Renal pelvis (tissue), 4 donors: ENCODE data around the gene SDK2. TPM values are rescaled to one million over a fixed set of nuclear protein-coding genes. Genes with fewer than 3 reads are reported as not detected.

Experiments
- DNase-seq: peaks from one replicate; pipeline ENCODE4 v3.0.0-alpha.2; 2013
- polyA plus RNA-seq, 3 donors: library from polyadenylated mRNA; unstranded; fragments of 120-200 nt; gene quantifications; one replicate each; pipeline ENCODE4 v1.2.1, GENCODE V29; 2013; ENCODE audit not compliant: insufficient read length in 3 of 3

Gene SDK2
- polyA plus RNA-seq, 3 donors, result 7.2 to 10.0 (median 9.9) TPM

GRCh38 chr17:73396431-73397277 is 247.6 kb downstream of the SDK2 start:
- DNase-seq, result no peak

GRCh38 chr17:73394512-73395450 is 249.5 kb downstream of the SDK2 start:
- DNase-seq, result no peak

- no peak for DNase-seq
These were observed 250.3 kb downstream of the SDK2 start for GRCh38 chr17:73393962-73394361.

GRCh38 chr17:73393381-73393780 is 250.9 kb downstream of the SDK2 start:
- no peak for DNase-seq

- DNase-seq, result no peak
These were observed 252.6 kb downstream of the SDK2 start for GRCh38 chr17:73391331-73392265.

GRCh38 chr17:73390851-73391250 is 253.4 kb downstream of the SDK2 start:
- no peak for DNase-seq

- DNase-seq, result no peak
These were observed 254.0 kb downstream of the SDK2 start for GRCh38 chr17:73390221-73390620.

GRCh38 chr17:73389411-73389810 is 254.8 kb downstream of the SDK2 start:
- DNase-seq, result no peak

- DNase-seq, result no peak
These were observed 255.7 kb downstream of the SDK2 start for GRCh38 chr17:73388578-73388905.

GRCh38 chr17:73387746-73388577 is 256.3 kb downstream of the SDK2 start:
- no peak for DNase-seq

GRCh38 chr17:73386561-73386960 is 257.7 kb downstream of the SDK2 start:
- no peak for DNase-seq

GRCh38 chr17:73384926-73385325 is 259.3 kb downstream of the SDK2 start:
- DNase-seq, result no peak

- no peak for DNase-seq
These were observed 263.7 kb downstream of the SDK2 start for GRCh38 chr17:73380439-73381106.

GRCh38 chr17:73379826-73380225 is 264.4 kb downstream of the SDK2 start:
- DNase-seq, result no peak

GRCh38 chr17:73378974-73379470 is 265.2 kb downstream of the SDK2 start:
- no peak for DNase-seq

- no peak for DNase-seq
These were observed 267.6 kb downstream of the SDK2 start for GRCh38 chr17:73376636-73377035.

GRCh38 chr17:73376152-73376551 is 268.1 kb downstream of the SDK2 start:
- DNase-seq, result no peak

GRCh38 chr17:73371836-73372235 is 272.4 kb downstream of the SDK2 start:
- no peak for DNase-seq

GRCh38 chr17:73371285-73371684 is 273.0 kb downstream of the SDK2 start:
- DNase-seq, result no peak
